22Rv1 (cell line): ENCODE measurements around the gene OR5B17.

Experiments
- H3K27ac ChIP-seq: fragments of 450-650 bp; 2 replicates; pipeline ENCODE4 v1.5.1; 2017
- CTCF ChIP-seq: fragments of 450-650 bp; IDR thresholded peaks from 2 replicates; pipeline ENCODE4 v1.5.1; 2017; ENCODE audit warnings: mild to moderate bottlenecking
- ZFX ChIP-seq: fragments of 450-650 bp; IDR thresholded peaks from 2 replicates; pipeline ENCODE4 v1.6.1; 2017; ENCODE audit warnings: antibody characterized with exemption, borderline replicate concordance

The OR5B17 gene

GRCh38 chr11:58390551-58391063, 31.7 kb upstream of the OR5B17 start:
- no peak overlapping the region for H3K27ac ChIP-seq
- TF ChIP-seq ZFX (no peak), CTCF (no peak)

- TF ChIP-seq ZFX (no peak), CTCF (no peak)
- no peak overlapping the region for H3K27ac ChIP-seq
These were observed 4.1 kb downstream of the OR5B17 start for GRCh38 chr11:58354727-58355126.

GRCh38 chr11:58345204-58345603, 13.7 kb downstream of the OR5B17 start:
- H3K27ac ChIP-seq, result no peak overlapping the region
- TF ChIP-seq CTCF (no peak), ZFX (no peak)

GRCh38 chr11:58334708-58335107, 24.2 kb downstream of the OR5B17 start:
- TF ChIP-seq CTCF, result no peak
- no peak overlapping the region for H3K27ac ChIP-seq

- TF ChIP-seq ZFX (no peak), CTCF (no peak)
- no peak overlapping the region for H3K27ac ChIP-seq
These were observed 28.0 kb downstream of the OR5B17 start for GRCh38 chr11:58330861-58331260.

- H3K27ac ChIP-seq, result no peak overlapping the region
- TF ChIP-seq CTCF, result no peak
- TF ChIP-seq ZFX, result no peak
These were observed 40.3 kb downstream of the OR5B17 start for GRCh38 chr11:58318532-58318931.

GRCh38 chr11:58316142-58316541, 42.7 kb downstream of the OR5B17 start:
- no peak overlapping the region for H3K27ac ChIP-seq
- TF ChIP-seq CTCF (no peak), ZFX (no peak)
